Osteocyte (in vitro differentiated cells): ENCODE measurements around the gene LPCAT2. TPM values are rescaled to one million over a fixed set of nuclear protein-coding genes. Genes with fewer than 3 reads are reported as not detected.
A peak's percentile ranks its signal among the peaks of the same experiment; 100 is the strongest.

ENCODE experiments used
- DNase-seq: peaks from one replicate; pipeline ENCODE4 v3.0.0; 2021; ENCODE audit warnings: mixed read lengths; ENCODE audit not compliant: unreplicated experiment; ENCODE audit errors: extremely low spot score
- H3K27ac Mint-ChIP-seq: one replicate; pipeline ENCODE4 v1.8.0; 2021; ENCODE audit warnings: mild to moderate bottlenecking, mixed read lengths; ENCODE audit not compliant: unreplicated experiment
- H3K27me3 Mint-ChIP-seq: one replicate; pipeline ENCODE4 v1.8.0; 2021; ENCODE audit warnings: mixed read lengths; ENCODE audit not compliant: unreplicated experiment
- H3K36me3 Mint-ChIP-seq: one replicate; pipeline ENCODE4 v1.8.0; 2021; ENCODE audit warnings: mixed read lengths; ENCODE audit not compliant: unreplicated experiment
- H3K4me1 Mint-ChIP-seq: one replicate; pipeline ENCODE4 v1.8.0; 2021; ENCODE audit warnings: mixed read lengths; ENCODE audit not compliant: unreplicated experiment
- H3K4me3 Mint-ChIP-seq: one replicate; pipeline ENCODE4 v1.8.0; 2021; ENCODE audit warnings: mild to moderate bottlenecking, moderate library complexity, mixed read lengths; ENCODE audit not compliant: unreplicated experiment
- H3K9me3 Mint-ChIP-seq: one replicate; pipeline ENCODE4 v1.8.0; 2021; ENCODE audit warnings: mixed read lengths; ENCODE audit not compliant: unreplicated experiment
- CTCF ChIP-seq: fragments of 200-600 bp; sonication (generic); IDR thresholded peaks from 2 replicates; pipeline ENCODE4 v1.5.0; 2021; ENCODE audit warnings: antibody characterized with exemption, mild to moderate bottlenecking, moderate library complexity
- total RNA-seq: library from RNA; stranded (reverse); gene quantifications from 2 replicates; pipeline ENCODE4 v1.2.1, GENCODE V29; 2021

LPCAT2 gene
- total RNA-seq, 1 donor from 2014 or later = 9.6 TPM

GRCh38 chr16:55561319-55561848 lies 52.5 kb downstream of the LPCAT2 start:
- no peaks in the 10 kb centered on the region for H3K27me3 Mint-ChIP-seq
- peaks cover 35% of the 10 kb centered on the region for H3K4me1 Mint-ChIP-seq
- no peak overlapping the region for H3K27ac Mint-ChIP-seq
- no peak for TF ChIP-seq CTCF
- no peak overlapping the region for H3K4me3 Mint-ChIP-seq
- H3K9me3 Mint-ChIP-seq = no peaks in the 10 kb centered on the region
- DNase-seq = no peak
- peaks cover 5% of the 10 kb centered on the region for H3K36me3 Mint-ChIP-seq

GRCh38 chr16:55562936-55563335 lies 54.1 kb downstream of the LPCAT2 start:
- Mint-ChIP-seq H3K4me3 (no peak overlapping the region), H3K36me3 (peaks cover 6% of the 10 kb centered on the region), H3K9me3 (no peaks in the 10 kb centered on the region), H3K4me1 (peaks cover 43% of the 10 kb centered on the region), H3K27me3 (no peaks in the 10 kb centered on the region), H3K27ac (no peak overlapping the region)
- TF ChIP-seq CTCF = no peak
- DNase-seq = no peak

- Mint-ChIP-seq H3K36me3 (peaks cover 6% of the 10 kb centered on the region), H3K4me3 (no peak overlapping the region), H3K4me1 (peaks cover 45% of the 10 kb centered on the region), H3K27ac (no peak overlapping the region), H3K27me3 (no peaks in the 10 kb centered on the region), H3K9me3 (no peaks in the 10 kb centered on the region)
- no peak for TF ChIP-seq CTCF
- no peak for DNase-seq
Measured at GRCh38 chr16:55563797-55564196, 54.9 kb downstream of the LPCAT2 start.

GRCh38 chr16:55565086-55565485 lies 56.2 kb downstream of the LPCAT2 start:
- DNase-seq = no peak
- H3K27ac Mint-ChIP-seq = no peak overlapping the region
- H3K4me1 Mint-ChIP-seq = peaks cover 42% of the 10 kb centered on the region
- H3K9me3 Mint-ChIP-seq = no peaks in the 10 kb centered on the region
- peaks cover 6% of the 10 kb centered on the region for H3K36me3 Mint-ChIP-seq
- H3K4me3 Mint-ChIP-seq = no peak overlapping the region
- no peak for TF ChIP-seq CTCF
- H3K27me3 Mint-ChIP-seq = no peaks in the 10 kb centered on the region

- H3K36me3 Mint-ChIP-seq = peaks cover 6% of the 10 kb centered on the region
- H3K27me3 Mint-ChIP-seq = no peaks in the 10 kb centered on the region
- peak within 1 kb of the TSS; percentile 53 for H3K27ac Mint-ChIP-seq
- H3K4me1 Mint-ChIP-seq = peaks cover 37% of the 10 kb centered on the region
- no peaks in the 10 kb centered on the region for H3K9me3 Mint-ChIP-seq
- no peak for DNase-seq
- no peak within 1 kb of the TSS for H3K4me3 Mint-ChIP-seq
- TF ChIP-seq CTCF = no peak
Measured at GRCh38 chr16:55566432-55567175, 57.7 kb downstream of the LPCAT2 start, which contains the start of gene CAPNS2. CAPNS2 (plus strand) TSS chr16:55566684; CDS start chr16:55566757, 73 bp downstream.
